Left ventricle myocardium superior (tissue), 1 donor: ENCODE results near the gene STARD13. TPM values are rescaled to one million over a fixed set of nuclear protein-coding genes. Genes with fewer than 3 reads are reported as not detected.

Experiments used
- ATAC-seq: fragments of 200-7000 bp; cut with Tn5 transposase; one replicate; pipeline ENCODE4 v1.9.1; 2020; ENCODE audit warnings: mild to moderate bottlenecking, moderate library complexity
- DNase-seq: peaks from one replicate; pipeline ENCODE4 v3.0.0-alpha.2; 2020
- intact Hi-C: fragments of 100-400 bp; cut with micrococcal nuclease; formaldehyde crosslinking; loops from one replicate; pipeline ENCODE4 v1.11.0; 2022
- total RNA-seq: library from RNA; stranded (reverse); fragmentation: NEBNext Ultra II Directional; extraction: Animal tissue kit (Norgen Biotek cat#: 25700); gene quantifications from one replicate; pipeline ENCODE4 v1.2.1, GENCODE V29; 2021
- donor health status: DM: no; HTN: yes; CAD: no; lungs with severe emphysema.

STARD13 gene
- total RNA-seq, 1 donor from 2014 or later: 41.1 TPM

DNA sequence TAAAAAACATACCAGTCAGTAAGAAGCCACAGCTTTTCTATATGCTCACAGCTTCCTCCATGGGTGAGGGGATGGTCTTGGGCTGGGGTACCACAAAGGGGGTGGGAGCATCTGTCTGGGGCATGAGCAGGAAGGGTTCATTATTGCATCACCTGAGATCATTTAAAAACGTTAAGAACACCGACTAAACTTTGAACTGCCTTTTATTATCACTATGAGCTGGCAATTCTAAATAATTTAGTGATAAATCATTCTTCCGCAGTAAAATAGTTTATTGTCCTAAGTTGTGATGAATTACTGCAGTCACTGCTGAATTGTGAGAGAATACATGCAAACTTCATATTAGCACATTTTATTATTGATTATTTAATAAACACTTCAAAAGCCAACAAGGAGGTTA, 197.8 kb downstream of the STARD13 start:
- ATAC-seq (no peak), DNase-seq (no peak)
- intact Hi-C loops: loop anchor here (10.0 kb wide), 1 partner anchor 303 kb away; no protein-coding TSS in a partner anchor

DNA sequence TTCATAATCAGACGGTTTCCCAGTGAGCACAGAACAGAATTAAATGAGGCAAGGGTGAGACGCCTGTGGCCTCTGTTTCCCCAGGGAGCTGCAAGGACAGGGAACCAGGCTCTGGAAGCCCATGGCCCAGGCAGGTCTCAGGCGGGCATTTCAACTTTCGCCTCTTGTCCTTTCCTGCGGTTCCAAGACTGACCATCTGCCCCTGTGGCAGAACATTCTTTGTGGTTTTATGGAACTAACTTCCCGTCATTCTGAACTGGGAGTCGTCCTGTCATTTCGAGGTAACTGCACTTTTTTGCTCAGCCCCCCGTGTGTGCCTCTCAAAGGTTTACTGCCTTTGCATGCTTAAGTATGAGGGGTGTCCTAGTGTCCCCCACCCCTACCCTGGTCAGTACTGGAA, 198.5 kb downstream of the STARD13 start:
- no peak for ATAC-seq

DNA sequence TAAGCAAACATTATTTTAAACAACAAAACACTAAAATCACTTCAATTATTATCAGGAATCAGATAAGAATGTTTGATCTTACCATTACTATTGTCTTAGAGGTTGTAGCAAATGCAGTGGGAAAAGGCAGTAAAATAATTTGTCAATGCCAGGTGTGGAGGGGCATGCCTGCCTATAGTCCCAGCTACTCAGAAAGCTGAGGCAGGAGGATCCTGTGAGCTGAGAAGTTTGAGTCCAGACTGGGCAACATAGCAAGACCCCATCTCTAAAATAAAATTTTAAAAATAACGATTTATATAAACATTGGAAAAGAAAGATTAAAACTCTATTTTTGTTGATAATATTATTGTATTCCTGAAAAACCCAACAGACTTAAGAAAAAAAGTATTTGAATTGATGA, 202.5 kb downstream of the STARD13 start:
- intact Hi-C loops: loop anchor here (10.0 kb wide), 1 partner anchor 298 kb away; no protein-coding TSS in a partner anchor
- no peak for ATAC-seq
- DNase-seq: no peak

More for the DNA sequence above, 198.5 kb downstream of the STARD13 start:
- intact Hi-C loops: loop anchor here (10.0 kb wide), 1 partner anchor 302 kb away; no protein-coding TSS in a partner anchor
- DNase-seq: no peak

DNA sequence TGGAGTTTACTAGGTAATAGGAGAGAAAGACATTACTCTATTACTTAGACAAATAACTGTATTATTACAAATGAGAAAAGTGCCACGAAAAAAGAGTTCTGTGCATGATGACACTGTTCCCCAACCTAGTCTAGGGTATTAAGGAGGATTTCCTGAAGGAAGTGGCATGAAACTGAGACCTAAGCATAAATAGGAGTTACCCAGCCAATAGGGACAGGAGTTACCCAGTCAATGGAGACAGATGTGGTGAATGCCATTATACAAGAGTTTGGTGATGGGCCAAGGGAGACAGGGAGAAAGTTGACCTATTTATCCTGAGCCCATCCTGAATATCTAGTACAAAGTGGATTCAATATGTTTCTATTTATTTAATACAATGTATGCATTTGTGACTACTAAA, 203.9 kb downstream of the STARD13 start:
- no peak for DNase-seq
- no peak for ATAC-seq
- intact Hi-C loops: loop anchor here (10.0 kb wide), 1 partner anchor 297 kb away; no protein-coding TSS in a partner anchor

DNA sequence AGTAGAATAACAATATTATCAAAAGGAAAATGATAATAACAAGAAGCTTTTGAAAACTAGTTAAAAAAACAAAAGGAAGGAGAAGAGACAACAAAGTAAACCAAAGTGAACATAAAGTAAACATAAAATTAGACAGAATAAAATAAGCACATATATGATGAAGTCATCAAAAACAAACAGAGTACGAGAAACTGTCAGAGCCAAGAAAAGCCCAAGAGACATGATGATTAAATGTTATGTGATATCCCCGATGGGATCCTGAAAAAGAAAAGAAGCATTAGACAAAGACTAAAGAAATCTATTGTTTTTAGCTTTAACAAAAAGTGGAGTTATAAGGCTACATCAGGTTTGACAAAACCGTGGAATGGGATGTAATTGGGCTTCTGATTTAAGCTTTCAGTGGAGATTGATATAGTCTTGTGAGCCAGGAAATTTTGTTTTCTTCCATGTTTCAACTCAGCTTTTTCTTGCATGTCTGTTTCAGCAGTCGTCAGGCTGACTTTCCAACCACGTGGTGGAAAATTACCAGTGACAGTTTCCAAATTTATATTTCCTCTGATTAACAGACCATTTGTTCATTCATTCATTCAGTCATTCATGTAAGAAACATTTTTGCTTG, 204.5 kb downstream of the STARD13 start:
- intact Hi-C loops: loop anchor here (10.0 kb wide), 1 partner anchor 296 kb away; no protein-coding TSS in a partner anchor
- no peak for DNase-seq
- no peak for ATAC-seq

DNA sequence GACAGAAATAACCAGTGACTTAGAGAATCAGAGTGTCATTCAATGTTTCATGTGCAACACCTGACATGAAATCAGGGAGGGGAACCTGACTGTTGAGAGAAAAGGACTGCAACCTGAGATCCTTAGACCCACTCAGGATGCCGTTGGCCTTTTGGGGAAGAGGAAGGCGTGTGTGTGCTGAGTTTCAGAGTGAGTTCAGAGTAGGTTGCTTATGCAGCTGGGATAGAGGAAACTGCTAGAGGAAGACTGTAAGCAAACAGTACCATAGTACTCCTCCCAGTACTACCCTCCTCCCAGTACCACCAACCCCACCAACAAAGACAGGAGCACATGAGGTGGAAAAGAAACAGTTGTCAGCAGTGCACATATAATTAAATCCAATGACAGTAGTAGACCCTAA, 205.6 kb downstream of the STARD13 start:
- intact Hi-C loops: loop anchor here (10.0 kb wide), 1 partner anchor 295 kb away; no protein-coding TSS in a partner anchor
- ATAC-seq (peak; percentile 49), DNase-seq (no peak)

DNA sequence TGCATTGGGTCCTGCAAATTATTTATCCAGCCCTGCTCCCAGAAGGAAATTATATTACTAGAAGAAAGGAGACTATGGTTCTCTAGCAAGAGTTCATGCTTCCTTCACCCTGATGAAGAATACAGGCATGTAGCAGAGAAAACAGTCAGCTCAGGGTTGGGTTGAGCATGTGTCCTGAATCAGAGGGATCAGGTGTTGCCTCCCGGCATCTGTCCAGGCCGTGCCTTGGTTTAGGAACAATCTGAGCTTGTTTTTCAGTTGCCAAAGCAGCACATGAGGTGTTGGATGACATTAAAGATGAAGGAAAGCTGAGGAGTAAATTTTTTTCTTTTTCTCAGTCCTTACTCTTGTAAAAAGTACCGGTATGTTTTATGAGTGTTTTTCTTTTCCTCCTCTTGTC, 207.3 kb downstream of the STARD13 start:
- peak; percentile 52 for ATAC-seq
- intact Hi-C loops: no loop called here
- DNase-seq: peak; percentile 31

DNA sequence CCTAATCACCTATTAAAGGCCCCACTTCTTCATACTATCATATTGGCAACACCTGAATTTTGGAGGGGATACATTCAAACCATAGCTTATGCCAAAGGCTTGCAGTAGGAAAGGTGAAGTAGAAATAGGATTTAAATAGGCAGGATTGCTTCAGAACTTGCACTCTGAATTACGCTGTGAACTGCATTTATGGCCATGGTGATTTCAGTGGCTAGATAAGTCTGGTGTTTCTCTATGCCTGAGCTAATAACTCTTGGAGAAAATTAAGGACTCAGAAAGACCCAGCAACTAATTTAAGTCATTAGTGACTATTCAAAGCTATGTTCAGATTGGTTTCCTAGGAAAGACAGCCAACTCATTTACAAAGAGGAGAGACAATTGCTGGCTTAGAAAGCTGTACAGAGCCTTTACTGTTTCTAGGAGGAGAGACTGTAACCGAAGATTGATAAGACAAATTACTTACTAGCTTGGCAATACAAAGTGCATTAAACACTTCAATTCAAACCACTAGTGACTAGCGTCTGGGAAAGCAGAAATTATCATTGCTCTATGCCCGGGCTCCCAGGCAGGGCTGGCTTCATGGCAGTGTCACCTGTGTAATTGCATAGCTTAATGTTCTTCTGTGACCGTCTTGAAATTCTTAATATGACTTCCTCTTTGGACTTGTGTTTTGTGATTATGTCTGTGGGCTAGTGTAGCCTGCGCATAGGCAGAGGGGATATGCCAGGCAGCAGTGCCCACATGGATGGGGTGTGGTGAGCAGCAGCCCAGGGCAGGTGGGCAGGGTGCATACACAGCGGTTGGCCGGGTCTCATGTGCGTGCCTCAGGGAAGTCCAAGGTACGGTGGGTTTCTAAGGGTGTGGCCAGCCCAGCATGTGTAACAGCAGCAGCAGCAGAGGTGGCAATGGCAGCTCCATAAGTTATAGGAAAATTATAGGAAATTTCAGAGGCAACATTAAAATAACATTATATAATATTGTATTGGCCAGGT, 209.3 kb downstream of the STARD13 start:
- intact Hi-C loops: no loop called here
- no peak for DNase-seq
- ATAC-seq: no peak

DNA sequence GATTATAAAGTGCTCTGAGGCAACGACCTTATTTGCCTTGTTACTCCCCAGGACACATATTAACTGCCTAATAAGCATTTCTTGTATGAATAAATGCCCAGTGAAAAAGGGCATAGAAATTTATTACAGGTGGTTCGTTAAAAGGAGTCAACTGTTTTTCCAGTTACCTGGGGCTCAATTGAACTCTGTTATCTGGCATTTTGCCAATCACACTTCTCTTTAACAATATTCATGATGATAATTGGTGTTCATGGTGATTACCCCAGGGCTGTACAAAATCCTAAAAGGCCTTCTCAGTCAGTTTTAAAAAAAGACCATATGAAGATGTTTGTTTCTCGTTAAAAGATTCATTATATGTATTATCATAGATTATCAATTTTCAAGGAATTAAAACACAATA, 212.2 kb downstream of the STARD13 start:
- DNase-seq (no peak), ATAC-seq (no peak)
- intact Hi-C loops: no loop called here

DNA sequence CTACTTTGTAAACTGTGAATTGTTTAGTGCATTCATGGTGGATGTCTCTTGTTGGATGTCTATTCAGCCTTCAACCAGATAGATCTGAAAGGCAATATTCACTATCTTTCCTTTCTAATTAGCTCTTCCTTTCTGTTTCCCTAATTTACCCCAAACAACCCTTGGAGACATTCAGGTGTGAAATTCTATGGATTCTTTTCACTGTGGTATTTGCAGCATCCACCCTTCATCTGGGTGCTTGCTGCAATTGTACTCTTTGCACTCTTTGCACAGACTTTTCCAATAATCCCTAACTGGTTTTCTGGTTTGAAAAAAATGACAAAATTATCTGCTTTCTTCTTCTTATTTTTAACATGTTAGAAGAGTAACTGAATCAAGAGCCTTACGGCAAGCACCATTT, 212.8 kb downstream of the STARD13 start:
- ATAC-seq: no peak
- DNase-seq: no peak
- intact Hi-C loops: no loop called here

DNA sequence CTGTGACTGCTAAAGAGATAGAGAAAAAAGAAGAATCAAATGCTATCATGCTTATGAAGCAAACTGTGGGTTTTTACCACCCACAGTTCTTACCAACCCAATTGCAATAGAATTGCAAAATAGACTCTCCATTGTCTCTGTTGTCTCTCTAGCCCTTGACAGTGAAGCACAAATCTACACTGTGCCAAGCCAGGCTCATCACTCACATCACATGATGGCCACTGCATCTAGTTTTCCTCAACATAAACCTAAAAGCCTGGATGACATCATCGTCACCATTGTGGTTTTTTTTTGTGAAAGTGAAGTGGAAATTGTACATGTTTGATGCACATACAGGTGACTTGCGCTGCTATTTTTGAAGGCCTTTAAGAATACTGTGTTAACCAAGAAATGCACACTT, 213.3 kb downstream of the STARD13 start:
- DNase-seq (no peak), ATAC-seq (no peak)
- intact Hi-C loops: no loop called here

DNA sequence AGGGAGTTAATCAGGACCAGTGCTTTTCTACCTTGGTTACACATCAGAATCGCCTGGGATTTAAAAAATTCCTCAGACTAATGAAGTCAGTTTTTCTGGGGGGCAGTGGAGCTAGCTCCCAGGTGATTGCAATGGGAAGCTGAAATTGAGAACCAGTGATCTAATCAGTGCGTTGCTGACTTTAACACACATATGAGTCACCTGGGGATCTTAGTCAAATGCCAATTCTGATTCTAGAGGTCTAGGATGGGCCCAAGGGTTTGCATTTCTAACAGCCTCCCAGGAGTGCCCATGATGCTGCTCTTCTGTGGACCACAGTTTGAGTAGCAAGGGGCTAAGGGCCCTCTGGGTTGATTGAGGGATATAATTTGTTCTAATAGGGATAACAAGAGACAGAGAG, 214.8 kb downstream of the STARD13 start:
- DNase-seq (no peak), ATAC-seq (no peak)
- intact Hi-C loops: no loop called here

DNA sequence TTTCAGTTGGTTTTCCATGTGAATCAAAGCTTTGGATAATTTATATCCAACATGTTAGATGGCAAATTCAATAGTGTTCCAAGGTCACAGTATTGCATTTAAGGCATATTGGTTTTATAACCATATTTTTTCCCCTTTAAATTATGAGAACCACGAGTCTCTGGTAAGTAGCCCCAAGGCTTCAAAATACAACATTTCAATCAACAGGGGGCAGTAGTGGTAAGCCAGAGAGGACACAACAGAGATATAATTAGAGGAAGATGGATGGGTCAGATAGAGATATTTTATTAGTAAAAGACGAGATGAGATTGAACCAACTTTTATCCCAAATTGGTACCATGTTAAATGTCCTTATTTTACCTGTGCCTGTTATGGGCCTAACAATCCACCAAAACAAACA, 216.2 kb downstream of the STARD13 start:
- intact Hi-C loops: no loop called here
- ATAC-seq (no peak), DNase-seq (no peak)

DNA sequence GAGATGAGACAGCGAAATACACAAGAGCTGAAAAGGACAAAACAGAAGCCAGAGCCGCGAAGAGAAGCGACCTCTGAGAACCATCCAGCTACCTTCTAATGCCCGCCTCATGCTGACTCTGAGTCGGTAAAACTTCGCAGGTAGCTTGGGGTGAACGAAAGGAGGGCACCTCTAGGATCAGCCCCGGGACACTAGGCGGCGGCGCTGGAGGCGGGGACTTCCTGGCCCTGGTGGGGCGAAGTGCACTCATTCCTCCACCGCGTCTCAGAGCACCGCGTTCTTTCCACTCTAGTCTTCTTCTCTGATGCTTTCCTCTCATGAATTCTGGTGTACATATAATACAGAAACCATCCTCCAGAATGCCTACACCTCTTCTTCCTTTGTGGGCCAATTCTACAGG, 219.2 kb downstream of the STARD13 start:
- intact Hi-C loops: no loop called here
- no peak for ATAC-seq

DNA sequence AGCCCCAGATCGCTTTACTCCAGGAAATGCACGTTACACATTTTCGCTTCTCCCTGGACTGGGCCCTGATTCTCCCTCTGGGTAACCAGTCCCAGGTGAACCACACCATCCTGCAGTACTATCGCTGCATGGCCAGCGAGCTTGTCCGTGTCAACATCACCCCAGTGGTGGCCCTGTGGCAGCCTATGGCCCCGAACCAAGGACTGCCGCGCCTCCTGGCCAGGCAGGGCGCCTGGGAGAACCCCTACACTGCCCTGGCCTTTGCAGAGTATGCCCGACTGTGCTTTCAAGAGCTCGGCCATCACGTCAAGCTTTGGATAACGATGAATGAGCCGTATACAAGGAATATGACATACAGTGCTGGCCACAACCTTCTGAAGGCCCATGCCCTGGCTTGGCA, 224.7 kb downstream of the STARD13 start:
- ATAC-seq: no peak
- no peak for DNase-seq
- intact Hi-C loops: no loop called here

More for the DNA sequence above, 219.2 kb downstream of the STARD13 start:
- no peak for DNase-seq

DNA sequence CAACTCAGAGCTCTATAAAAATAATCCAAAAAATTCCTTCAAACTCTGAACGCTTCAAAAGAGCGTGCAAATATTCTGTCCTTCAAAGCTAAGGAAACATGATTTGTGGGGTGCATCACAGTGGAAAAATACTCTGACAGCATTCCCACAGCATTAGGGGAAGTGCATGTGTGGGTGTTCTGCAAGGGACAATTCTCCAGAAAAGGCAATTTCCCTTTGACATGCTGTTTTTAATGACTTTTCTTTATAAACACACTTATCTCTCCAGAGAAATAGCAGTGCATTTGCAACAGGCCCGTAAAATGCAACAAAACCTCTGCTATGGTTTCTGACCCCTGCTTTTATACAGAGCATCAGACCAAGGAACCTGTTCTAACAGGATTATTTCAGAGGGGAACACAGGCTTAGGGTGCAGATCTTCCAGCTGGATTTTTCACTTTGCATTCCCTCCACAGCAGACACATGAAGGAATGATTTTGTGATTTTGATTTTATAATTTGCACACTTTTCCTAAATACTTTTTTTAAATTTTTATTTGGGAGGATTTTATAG, 226.7 kb downstream of the STARD13 start:
- ATAC-seq (no peak), DNase-seq (no peak)
- intact Hi-C loops: no loop called here

DNA sequence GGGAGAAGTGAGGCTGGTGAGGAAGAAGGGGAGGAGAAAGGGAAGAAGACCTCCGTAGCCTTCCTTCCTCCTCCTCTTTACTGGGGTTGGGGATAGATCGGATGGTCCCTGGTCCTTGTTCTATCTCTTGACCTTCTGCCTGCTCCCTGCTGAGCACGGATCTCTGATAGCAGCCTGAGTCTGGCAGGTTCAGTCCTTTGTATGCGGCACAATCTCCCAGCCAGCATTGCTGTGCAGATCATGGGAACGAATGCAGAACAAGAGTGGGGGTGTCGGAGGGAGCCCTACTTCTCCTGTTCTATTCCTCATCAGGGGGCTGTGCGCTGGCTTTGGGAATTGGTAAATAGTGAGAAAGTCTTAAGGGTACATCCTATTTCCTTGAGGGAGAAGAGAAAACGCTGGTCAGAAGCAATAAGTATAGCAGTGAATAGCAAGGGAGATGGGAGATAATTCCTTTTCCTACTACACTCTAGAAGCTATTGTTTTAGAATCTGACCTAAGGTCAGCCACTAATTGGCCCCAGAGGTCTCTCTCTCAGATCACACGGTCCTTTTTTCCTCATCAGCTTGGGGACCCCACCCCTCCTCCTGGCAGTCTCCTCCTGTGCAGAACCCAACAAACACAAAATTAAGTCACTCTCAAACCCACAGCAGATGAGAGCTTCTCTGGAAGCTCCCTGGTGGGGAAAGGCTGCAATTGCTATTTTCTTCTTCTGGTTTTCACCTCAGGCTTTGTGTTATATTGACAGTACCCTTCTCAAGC, 228.4 kb downstream of the STARD13 start:
- intact Hi-C loops: no loop called here
- DNase-seq: no peak
- peak; percentile 77 for ATAC-seq

DNA sequence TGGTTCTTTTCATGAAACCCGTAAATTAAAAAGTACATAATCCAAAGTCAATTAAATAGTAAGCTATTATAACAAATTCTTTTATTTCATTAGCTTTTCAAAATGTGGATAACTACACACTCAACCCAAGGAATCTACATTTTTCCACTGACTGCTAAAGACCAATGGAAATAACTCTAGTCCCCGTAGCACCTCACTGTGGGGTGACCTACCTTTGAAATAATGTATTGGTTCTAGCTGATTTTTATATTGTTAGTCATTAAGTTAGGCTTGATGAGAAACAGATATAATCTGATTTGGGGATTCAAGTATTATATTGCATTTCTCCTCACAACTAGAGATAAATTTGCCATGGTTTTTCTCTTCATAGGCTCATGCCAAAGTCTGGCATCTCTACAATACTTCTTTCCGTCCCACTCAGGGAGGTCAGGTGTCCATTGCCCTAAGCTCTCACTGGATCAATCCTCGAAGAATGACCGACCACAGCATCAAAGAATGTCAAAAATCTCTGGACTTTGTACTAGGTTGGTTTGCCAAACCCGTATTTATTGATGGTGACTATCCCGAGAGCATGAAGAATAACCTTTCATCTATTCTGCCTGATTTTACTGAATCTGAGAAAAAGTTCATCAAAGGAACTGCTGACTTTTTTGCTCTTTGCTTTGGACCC, 232.0 kb downstream of the STARD13 start:
- DNase-seq: no peak
- no peak for ATAC-seq
- intact Hi-C loops: no loop called here
